ENCODE results near the gene CCR3. TPM values are rescaled to one million over a fixed set of nuclear protein-coding genes. Genes with fewer than 3 reads are reported as not detected.

The CCR3 gene
- total RNA-seq, 1 experiment from 2014 or later, result not detected

GRCh38 chr3:46280105-46280797 is 38.0 kb downstream of the CCR3 start:
- CTCF ChIA-PET, result no interaction called here
- intact Hi-C loops (cut with micrococcal nuclease; ENCODE audit: unreplicated experiment), result no loop called here

GRCh38 chr3:46281551-46281950 is 39.3 kb downstream of the CCR3 start:
- H3K27me3 ChIP-seq (replicated peaks; ENCODE audit: insufficient read depth, low read depth, low read length, poor library complexity), result no peaks in the 10 kb centered on the region
- BruUV-seq (replicated peaks), result no TSS peak
- no peaks in the 10 kb centered on the region for H3K9me3 ChIP-seq (ENCODE audit: low read depth, low read length, poor library complexity, severe bottlenecking)
- intact Hi-C loops (cut with micrococcal nuclease; ENCODE audit: unreplicated experiment), result no loop called here
- no peaks in the 10 kb centered on the region for H3K36me3 ChIP-seq (ENCODE audit: insufficient read depth, low read length, poor library complexity, severe bottlenecking)
- no peak overlapping the region for H3K27ac ChIP-seq (ENCODE audit: low read depth, low read length, poor library complexity, severe bottlenecking)
- no peak for TF ChIP-seq CTCF (conservative IDR thresholded peaks at IDR 0.05; ENCODE audit: low read depth, low read length)
- ChIA-PET CTCF (no interaction called here), POLR2A (ENCODE audit: low non-redundant PET) (interaction anchor here (0.6 kb wide), 1 partner anchor 1005 kb away, joined by 7 read pairs; no protein-coding TSS in a partner anchor)
- no peaks in the 10 kb centered on the region for H3K4me1 ChIP-seq (ENCODE audit: insufficient read depth, low read length, poor library complexity, severe bottlenecking)
- H3K4me3 ChIP-seq (ENCODE audit: low read depth, low read length, poor library complexity, severe bottlenecking), result no peak overlapping the region
- no peak for DNase-seq (ENCODE audit: low spot score)

More at GRCh38 chr3:46280105-46280797, 38.0 kb downstream of the CCR3 start:
- no peak for TF ChIP-seq CTCF (conservative IDR thresholded peaks at IDR 0.05; ENCODE audit: low read depth, low read length)
- no peak for TF ChIP-seq EZH2 (IDR thresholded peaks at IDR 0.05; ENCODE audit: borderline replicate concordance, low read depth, low read length, poor library complexity, severe bottlenecking)
- BruUV-seq (replicated peaks), result no TSS peak
- H3K36me3 ChIP-seq (ENCODE audit: insufficient read depth, low read length, poor library complexity, severe bottlenecking), result no peaks in the 10 kb centered on the region
- no peak overlapping the region for H3K4me3 ChIP-seq (ENCODE audit: low read depth, low read length, poor library complexity, severe bottlenecking)
- POLR2A ChIA-PET (ENCODE audit: low non-redundant PET), result no interaction called here
- H3K27me3 ChIP-seq (replicated peaks; ENCODE audit: insufficient read depth, low read depth, low read length, poor library complexity), result no peaks in the 10 kb centered on the region
- DNase-seq (ENCODE audit: low spot score), result no peak
- no peaks in the 10 kb centered on the region for H3K4me1 ChIP-seq (ENCODE audit: insufficient read depth, low read length, poor library complexity, severe bottlenecking)
- no peak overlapping the region for H3K27ac ChIP-seq (ENCODE audit: low read depth, low read length, poor library complexity, severe bottlenecking)
- H3K9me3 ChIP-seq (ENCODE audit: low read depth, low read length, poor library complexity, severe bottlenecking), result no peaks in the 10 kb centered on the region

GRCh38 chr3:46282041-46282440 is 39.8 kb downstream of the CCR3 start:
- no TSS peak for BruUV-seq (replicated peaks)
- Histone ChIP-seq H3K4me3 (ENCODE audit: low read depth, low read length, poor library complexity, severe bottlenecking) (no peak overlapping the region), H3K4me1 (ENCODE audit: insufficient read depth, low read length, poor library complexity, severe bottlenecking) (no peaks in the 10 kb centered on the region), H3K27ac (ENCODE audit: low read depth, low read length, poor library complexity, severe bottlenecking) (no peak overlapping the region), H3K36me3 (ENCODE audit: insufficient read depth, low read length, poor library complexity, severe bottlenecking) (no peaks in the 10 kb centered on the region), H3K27me3 (replicated peaks; ENCODE audit: insufficient read depth, low read depth, low read length, poor library complexity) (no peaks in the 10 kb centered on the region), H3K9me3 (ENCODE audit: low read depth, low read length, poor library complexity, severe bottlenecking) (no peaks in the 10 kb centered on the region)
- intact Hi-C loops (cut with micrococcal nuclease; ENCODE audit: unreplicated experiment), result no loop called here
- POLR2A ChIA-PET (ENCODE audit: low non-redundant PET), result no interaction called here
- TF ChIP-seq EZH2 (IDR thresholded peaks at IDR 0.05; ENCODE audit: borderline replicate concordance, low read depth, low read length, poor library complexity, severe bottlenecking) (no peak), CTCF (conservative IDR thresholded peaks at IDR 0.05; ENCODE audit: low read depth, low read length) (no peak)
- DNase-seq (ENCODE audit: low spot score), result no peak
- CTCF ChIA-PET, result no interaction called here

Measured in A673 (cell line).